Activated CD4-positive, alpha-beta memory T cell treated with anti-CD3 and anti-CD28 coated beads, Interleukin-2, amount 10 ng/mL, durations not matched to agents 7 days and 5 days (primary cell): ENCODE results near the gene TXNRD2. TPM values are rescaled to one million over a fixed set of nuclear protein-coding genes. Genes with fewer than 3 reads are reported as not detected.
"Not testable (repeated sequence)": the region's sequence is repeated elsewhere in the genome, so short reads cannot be mapped to it uniquely, and the experiment has no call there.

Experiments
- CTCF ChIA-PET: fragments of 350-600 bp; sonication (Branson Sonifier 250); formaldehyde crosslinking; loops from one replicate; lab custom pipeline; 2021; ENCODE audit warnings: antibody characterized with exemption, inconsistent platforms; lab: Charles Lee
- POLR2A ChIA-PET: fragments of 350-600 bp; sonication (Branson Sonifier 250); formaldehyde crosslinking; loops from one replicate; lab custom pipeline; 2021; ENCODE audit warnings: antibody characterized with exemption; lab: Charles Lee
- DNase-seq: peaks from one replicate; pipeline ENCODE4 v3.0.0-alpha.2; 2020
- H3K27ac Mint-ChIP-seq: one replicate; pipeline ENCODE4 v1.8.0; 2021; ENCODE audit warnings: mild to moderate bottlenecking, mixed read lengths
- H3K27me3 Mint-ChIP-seq: one replicate; pipeline ENCODE4 v1.8.0; 2021; ENCODE audit warnings: mixed read lengths
- H3K36me3 Mint-ChIP-seq: one replicate; pipeline ENCODE4 v1.8.0; 2021; ENCODE audit warnings: low read depth, mixed read lengths
- H3K4me1 Mint-ChIP-seq: one replicate; pipeline ENCODE4 v1.8.0; 2021; ENCODE audit warnings: mixed read lengths
- H3K4me3 Mint-ChIP-seq: one replicate; pipeline ENCODE4 v1.8.0; 2021; ENCODE audit warnings: mild to moderate bottlenecking, mixed read lengths
- H3K9me3 Mint-ChIP-seq: one replicate; pipeline ENCODE4 v1.8.0; 2021; ENCODE audit warnings: mixed read lengths
- total RNA-seq, 2 experiments: library from RNA; stranded (reverse); gene quantifications; one replicate each; pipeline ENCODE4 v1.2.3, GENCODE V29; 2021

Gene TXNRD2
- total RNA-seq, 2 experiments from 2014 or later, result 18.9 to 19.1 TPM

DNA sequence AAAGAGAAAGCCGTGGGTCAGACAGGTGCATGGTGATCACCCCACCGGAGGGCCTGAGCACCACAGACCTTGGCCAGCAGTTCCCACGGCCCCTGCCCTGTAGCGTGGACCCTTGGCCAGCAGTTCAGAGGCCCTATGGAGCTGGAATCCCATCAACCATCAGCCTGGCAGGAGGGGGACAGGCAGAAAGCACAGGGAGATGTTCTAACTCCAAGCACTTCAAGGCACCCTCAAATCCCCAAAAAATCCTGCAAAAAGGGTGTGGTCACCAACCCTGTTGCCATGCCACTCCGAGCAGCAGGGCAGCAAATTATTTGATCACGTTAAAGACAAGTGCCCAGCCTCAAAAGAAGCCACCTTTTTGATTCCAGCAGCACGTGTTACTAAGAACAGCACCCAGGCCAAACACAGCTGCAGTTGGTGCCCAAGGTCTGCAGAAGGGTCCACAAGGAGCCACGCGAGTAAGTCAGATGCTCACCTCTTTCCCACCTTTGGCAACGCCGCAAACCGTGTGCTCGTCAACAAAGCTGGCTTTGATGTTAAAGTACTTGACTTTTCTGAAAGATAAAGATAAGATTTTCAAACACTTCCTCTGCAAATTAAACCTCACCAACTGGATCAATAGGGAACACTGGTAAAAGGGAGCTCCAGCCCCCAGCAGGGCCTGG lies 26.2 kb downstream of the TXNRD2 start:
- Mint-ChIP-seq H3K27ac (no peak overlapping the region), H3K4me3 (no peak overlapping the region), H3K36me3 (peaks cover 6% of the 10 kb centered on the region), H3K27me3 (no peaks in the 10 kb centered on the region), H3K4me1 (no peaks in the 10 kb centered on the region), H3K9me3 (no peaks in the 10 kb centered on the region)
- ChIA-PET CTCF (interaction anchor here (2.7 kb wide), 1 partner anchor 184 kb away, joined by 10 read pairs; no protein-coding TSS in a partner anchor), POLR2A (no interaction called here)
- DNase-seq, result no peak

DNA sequence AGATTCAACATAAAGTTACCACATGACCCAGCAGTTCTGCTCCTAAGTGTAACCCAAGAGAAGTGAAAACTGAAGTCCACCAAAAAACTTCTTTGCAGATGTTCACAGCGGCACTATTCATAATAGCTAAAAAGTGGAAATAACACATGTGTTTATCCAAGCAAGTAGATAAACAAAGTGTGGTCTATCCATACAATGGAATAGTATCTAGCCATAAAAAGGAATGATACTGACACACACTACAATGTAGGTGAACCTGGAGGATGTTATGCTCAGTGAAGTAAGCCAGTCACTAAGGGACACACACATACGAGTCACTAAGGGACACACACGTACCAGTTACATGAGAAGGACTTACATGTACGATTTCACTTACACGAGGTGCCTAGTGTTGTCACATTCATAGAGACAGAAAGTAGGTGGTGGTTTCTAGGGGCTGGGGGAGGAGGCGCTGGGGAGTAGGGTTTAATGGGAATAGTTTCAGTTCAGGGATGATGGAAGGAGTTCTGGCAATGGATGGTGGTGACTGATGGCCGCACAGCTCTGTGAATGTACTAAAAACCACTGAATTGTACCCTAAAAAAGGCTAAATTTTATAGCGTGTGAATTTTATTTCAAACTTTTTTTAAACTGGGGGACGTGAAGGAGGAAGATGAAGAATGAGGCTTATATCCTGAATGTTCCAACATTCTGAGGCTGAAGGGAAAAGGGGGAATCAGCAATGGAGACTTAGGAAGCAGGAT lies 27.2 kb downstream of the TXNRD2 start:
- Mint-ChIP-seq H3K4me3 (no peak overlapping the region), H3K27ac (no peak overlapping the region)
- POLR2A ChIA-PET, result interaction anchor here (0.6 kb wide), 1 partner anchor 59 kb away, joined by 3 read pairs; no protein-coding TSS in a partner anchor

DNA sequence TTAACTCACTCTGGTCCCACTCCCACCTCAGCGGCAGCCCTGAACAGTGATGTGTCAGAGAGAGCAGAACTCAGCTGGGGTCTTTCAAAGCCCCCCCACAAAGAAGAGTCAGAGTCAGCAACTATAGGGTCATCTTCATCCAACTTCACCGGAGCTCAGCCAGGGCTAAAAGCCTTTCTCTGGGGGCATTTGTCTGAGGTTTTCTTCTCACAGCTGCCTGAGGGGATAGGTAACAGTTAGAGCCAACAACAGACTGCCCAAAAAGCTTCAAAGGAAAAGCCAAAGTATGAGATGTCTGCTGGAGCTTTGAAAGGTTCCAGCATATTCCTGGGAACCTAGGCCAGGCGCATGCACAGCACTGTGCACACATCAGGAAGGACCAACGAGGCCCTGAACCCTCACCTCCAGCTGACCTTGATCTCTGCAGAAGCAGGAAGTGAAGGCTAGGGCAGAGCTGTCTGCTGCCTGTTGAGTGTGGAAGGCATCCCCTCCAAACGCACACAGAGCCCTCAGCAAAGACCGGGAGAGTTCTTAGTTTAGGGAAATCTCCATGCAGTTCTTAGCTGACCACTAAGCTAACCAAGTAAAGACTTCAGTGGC lies 28.2 kb downstream of the TXNRD2 start:
- no peak for DNase-seq
- Mint-ChIP-seq H3K4me3 (no peak overlapping the region), H3K36me3 (peaks cover 6% of the 10 kb centered on the region), H3K4me1 (peaks cover 2% of the 10 kb centered on the region), H3K9me3 (no peaks in the 10 kb centered on the region), H3K27me3 (no peaks in the 10 kb centered on the region), H3K27ac (no peak overlapping the region)
- ChIA-PET CTCF (interaction anchor here (0.6 to 4.8 kb wide), 4 partner anchors 8 to 190 kb away, joined by 3 to 70 read pairs (median 4); partner anchors contain the start of gene GP1BB), POLR2A (interaction anchor here (0.6 kb wide), 1 partner anchor 58 kb away, joined by 3 read pairs; no protein-coding TSS in a partner anchor)

More for the DNA sequence above, 27.2 kb downstream of the TXNRD2 start:
- CTCF ChIA-PET, result interaction anchor here (1.2 to 4.8 kb wide), 4 partner anchors 16 to 191 kb away, joined by 3 to 70 read pairs (median 7); partner anchors contain the start of gene GP1BB
- Mint-ChIP-seq H3K4me1 (peaks cover 2% of the 10 kb centered on the region), H3K36me3 (peaks cover 6% of the 10 kb centered on the region), H3K9me3 (no peaks in the 10 kb centered on the region), H3K27me3 (no peaks in the 10 kb centered on the region)
- DNase-seq, result no peak

DNA sequence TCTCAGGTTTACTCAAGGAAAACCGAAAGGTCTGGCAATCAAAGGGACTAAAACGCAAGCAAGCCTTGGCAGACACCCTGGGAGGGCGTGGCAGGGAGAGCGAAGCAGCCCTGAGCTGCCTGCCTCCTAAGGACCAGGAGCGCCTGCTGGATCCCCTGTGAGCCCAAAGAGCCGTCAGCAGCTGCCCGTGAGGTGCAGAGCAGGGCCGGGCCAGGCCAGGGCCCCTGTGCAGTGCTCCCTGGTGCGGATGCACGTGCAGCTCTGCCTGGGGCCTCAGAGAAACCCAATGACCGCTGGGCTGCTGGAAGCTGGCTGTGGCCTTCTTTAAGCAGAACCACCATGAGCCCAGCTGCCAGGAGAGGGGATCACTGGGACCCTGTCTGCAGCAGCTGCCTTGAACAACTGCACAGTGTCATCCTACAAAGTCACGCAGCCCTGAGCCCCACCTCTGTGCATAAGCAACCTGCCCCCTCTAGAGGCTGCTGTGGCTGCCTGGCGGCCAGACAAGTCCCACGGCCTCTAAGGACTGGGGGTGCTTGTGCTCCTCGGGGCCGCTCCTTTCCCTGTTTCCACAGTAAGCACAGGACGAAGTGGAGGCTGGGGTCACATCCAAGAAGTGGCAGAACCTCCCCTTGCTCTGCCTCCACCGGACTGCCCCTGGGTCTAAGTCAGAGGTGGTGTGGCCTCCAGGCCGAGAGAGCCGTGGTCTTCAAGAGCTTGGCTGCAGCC lies 29.2 kb downstream of the TXNRD2 start:
- peaks cover 6% of the 10 kb centered on the region for H3K36me3 Mint-ChIP-seq
- H3K4me3 Mint-ChIP-seq, result no peak overlapping the region
- POLR2A ChIA-PET, result no interaction called here
- no peaks in the 10 kb centered on the region for H3K9me3 Mint-ChIP-seq
- no peak for DNase-seq
- H3K4me1 Mint-ChIP-seq, result peaks cover 2% of the 10 kb centered on the region
- no peak overlapping the region for H3K27ac Mint-ChIP-seq
- no peaks in the 10 kb centered on the region for H3K27me3 Mint-ChIP-seq
- CTCF ChIA-PET, result interaction anchor here (4.8 kb wide), 1 partner anchor 182 kb away, joined by 70 read pairs; no protein-coding TSS in a partner anchor

DNA sequence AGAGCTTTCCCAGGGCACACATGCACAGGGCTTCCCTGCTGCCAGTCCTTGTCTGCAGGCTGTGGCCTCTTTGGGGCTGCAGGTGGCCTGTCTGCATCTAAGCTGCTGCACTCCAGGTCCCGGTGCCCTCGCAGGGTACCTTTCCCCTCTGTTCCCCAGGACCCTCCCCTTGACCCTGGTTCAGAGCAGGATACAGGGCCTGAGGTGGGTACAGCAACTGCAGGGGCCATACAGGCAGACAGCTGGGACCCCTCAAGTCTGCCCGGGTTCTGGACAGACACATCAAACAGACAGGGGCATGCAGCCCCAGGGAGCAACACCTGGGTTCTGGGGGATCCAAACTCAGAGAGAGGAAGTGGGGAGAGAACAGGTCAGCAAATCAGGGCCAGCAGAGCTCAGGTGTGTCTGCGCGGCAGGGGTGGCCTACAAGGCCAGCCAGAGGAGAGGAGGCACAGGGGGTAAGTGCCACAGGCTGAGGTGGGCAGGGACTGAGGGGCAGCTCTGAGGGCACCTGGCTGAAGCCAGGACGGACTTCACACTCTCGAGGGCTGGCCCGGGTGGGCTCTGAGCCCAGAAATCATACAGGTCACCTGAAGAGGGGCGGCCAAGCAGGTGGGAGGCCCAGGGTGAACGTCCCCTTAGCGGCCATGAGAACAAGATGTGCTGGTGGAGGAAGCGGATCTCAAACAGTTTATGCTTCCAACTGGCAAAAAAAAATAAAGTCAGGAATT lies 29.9 kb downstream of the TXNRD2 start:
- Mint-ChIP-seq H3K9me3 (no peaks in the 10 kb centered on the region), H3K27me3 (no peaks in the 10 kb centered on the region), H3K27ac (no peak overlapping the region), H3K4me3 (no peak overlapping the region), H3K36me3 (peaks cover 6% of the 10 kb centered on the region), H3K4me1 (peaks cover 2% of the 10 kb centered on the region)
- CTCF ChIA-PET, result interaction anchor here (0.8 to 4.8 kb wide), 2 partner anchors 155 to 181 kb away, joined by 3 to 70 read pairs; no protein-coding TSS in a partner anchor
- POLR2A ChIA-PET, result interaction anchor here (2.5 kb wide), 1 partner anchor 181 kb away, joined by 12 read pairs; no protein-coding TSS in a partner anchor
- DNase-seq, result no peak

DNA sequence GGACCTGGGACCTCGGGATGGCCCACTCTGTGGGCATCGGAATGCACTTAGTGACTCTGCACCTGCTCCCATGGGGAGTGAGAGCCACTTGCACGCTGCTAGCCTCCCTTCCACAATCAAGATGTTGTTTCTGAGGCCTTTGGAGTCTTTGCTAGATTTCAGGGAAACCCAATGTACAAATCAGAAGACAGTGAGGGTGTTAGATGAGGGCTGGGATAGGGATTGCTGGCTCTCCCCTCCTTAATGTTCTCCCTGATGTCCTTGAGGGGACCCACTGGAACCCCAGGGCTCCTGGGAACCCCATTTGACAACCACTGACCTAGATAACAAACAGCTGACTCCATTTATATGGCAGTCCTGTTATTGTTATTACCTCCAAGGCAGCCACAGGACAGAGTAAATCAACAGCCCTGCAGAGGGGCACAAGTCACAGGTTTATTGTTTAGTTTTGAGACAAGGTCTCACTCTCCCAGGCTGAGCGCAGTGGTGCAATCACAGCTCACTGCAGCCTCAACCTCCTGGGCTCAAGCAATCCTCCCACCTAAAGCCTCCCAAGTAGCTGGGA lies 31.4 kb downstream of the TXNRD2 start:
- peaks cover 6% of the 10 kb centered on the region for H3K36me3 Mint-ChIP-seq
- POLR2A ChIA-PET, result interaction anchor here (2.5 kb wide), 1 partner anchor 179 kb away, joined by 12 read pairs; no protein-coding TSS in a partner anchor

DNA sequence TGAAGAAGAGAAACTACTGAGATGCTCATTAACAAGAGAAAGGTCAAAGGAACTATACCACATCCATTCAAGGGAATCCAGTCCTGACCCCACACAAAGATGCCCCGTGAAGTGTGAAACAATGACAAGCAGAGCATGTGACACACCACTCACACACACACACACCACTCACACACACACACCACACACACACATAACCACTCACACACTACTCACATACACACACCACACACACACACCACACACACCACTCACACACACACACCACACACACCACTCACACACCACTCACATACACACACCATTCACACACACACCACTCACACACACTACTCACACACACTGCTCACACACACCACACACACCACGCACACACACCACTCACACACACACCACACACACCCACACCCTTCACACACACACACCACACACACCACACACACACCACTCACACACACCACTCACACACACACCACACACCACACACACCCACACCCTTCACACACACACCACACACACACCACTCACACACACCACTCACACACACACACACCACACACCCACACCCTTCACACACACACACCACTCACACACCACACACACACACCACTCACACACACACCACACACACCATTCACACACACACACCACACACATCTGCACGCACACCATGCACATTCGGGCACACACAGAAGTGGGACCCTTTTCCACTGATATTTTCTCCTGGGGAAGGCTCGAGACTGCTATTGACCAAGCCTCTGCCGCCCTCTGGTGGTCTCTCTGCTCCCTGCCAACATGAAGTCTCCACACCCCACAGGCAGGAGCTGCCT lies 32.1 kb downstream of the TXNRD2 start:
- H3K4me3 Mint-ChIP-seq, result no peak overlapping the region
- peak overlapping the region; percentile 21 for H3K27ac Mint-ChIP-seq
- ChIA-PET POLR2A (interaction anchor here (2.5 kb wide), 1 partner anchor 178 kb away, joined by 12 read pairs; no protein-coding TSS in a partner anchor), CTCF (interaction anchor here (0.6 to 4.8 kb wide), 17 partner anchors 9 to 280 kb away, joined by 3 to 70 read pairs (median 3); no protein-coding TSS in a partner anchor)
- no peaks in the 10 kb centered on the region for H3K9me3 Mint-ChIP-seq
- peak; percentile 86 for DNase-seq
- H3K4me1 Mint-ChIP-seq, result peaks cover 2% of the 10 kb centered on the region
- peaks cover 2% of the 10 kb centered on the region for H3K36me3 Mint-ChIP-seq
- H3K27me3 Mint-ChIP-seq, result no peaks in the 10 kb centered on the region

More for the DNA sequence above, 31.4 kb downstream of the TXNRD2 start:
- no peak overlapping the region for H3K4me3 Mint-ChIP-seq
- no peak overlapping the region for H3K27ac Mint-ChIP-seq
- CTCF ChIA-PET, result interaction anchor here (0.6 to 4.8 kb wide), 17 partner anchors 9 to 279 kb away, joined by 3 to 70 read pairs (median 3); no protein-coding TSS in a partner anchor
- H3K27me3 Mint-ChIP-seq, result no peaks in the 10 kb centered on the region
- H3K4me1 Mint-ChIP-seq, result peaks cover 2% of the 10 kb centered on the region
- H3K9me3 Mint-ChIP-seq, result no peaks in the 10 kb centered on the region
- DNase-seq, result no peak

DNA sequence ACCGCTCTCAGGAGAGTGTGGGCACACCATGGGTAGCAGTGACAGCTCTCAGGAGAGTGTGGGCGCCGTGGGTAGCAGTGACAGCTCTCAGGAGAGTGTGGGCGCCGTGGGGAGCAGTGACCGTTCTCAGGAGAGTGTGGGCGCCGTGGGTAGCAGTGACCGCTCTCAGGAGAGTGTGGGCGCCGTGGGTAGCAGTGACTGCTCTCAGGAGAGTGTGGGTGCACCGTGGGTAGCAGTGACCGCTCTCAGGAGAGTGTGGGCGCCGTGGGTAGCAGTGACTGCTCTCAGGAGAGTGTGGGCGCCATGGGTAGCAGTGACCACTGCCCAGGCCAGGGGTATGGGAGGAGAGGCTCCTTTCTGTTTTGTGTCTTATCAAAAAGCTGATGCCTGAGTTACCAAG lies 33.7 kb downstream of the TXNRD2 start:
- H3K36me3 Mint-ChIP-seq, CTCF ChIA-PET, H3K4me3 Mint-ChIP-seq, POLR2A ChIA-PET, DNase-seq, H3K9me3 Mint-ChIP-seq, H3K27ac Mint-ChIP-seq, H3K27me3 Mint-ChIP-seq, H3K4me1 Mint-ChIP-seq: not testable (repeated sequence)

DNA sequence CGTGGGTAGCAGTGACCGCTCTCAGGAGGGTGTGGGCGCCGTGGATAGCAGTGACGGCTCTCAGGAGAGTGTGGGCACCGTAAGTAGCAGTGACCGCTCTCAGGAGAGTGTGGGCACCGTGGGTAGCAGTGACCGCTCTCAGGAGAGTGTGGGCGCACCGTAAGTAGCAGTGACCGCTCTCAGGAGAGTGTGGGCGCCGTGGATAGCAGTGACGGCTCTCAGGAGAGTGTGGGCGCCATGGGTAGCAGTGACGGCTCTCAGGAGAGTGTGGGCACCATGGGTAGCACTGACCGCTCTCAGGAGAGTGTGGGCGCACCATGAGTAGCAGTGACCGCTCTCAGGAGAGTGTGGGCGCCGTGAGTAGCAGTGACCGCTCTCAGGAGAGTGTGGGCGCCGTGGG lies 34.8 kb downstream of the TXNRD2 start:
- CTCF ChIA-PET, result not testable (repeated sequence)

DNA sequence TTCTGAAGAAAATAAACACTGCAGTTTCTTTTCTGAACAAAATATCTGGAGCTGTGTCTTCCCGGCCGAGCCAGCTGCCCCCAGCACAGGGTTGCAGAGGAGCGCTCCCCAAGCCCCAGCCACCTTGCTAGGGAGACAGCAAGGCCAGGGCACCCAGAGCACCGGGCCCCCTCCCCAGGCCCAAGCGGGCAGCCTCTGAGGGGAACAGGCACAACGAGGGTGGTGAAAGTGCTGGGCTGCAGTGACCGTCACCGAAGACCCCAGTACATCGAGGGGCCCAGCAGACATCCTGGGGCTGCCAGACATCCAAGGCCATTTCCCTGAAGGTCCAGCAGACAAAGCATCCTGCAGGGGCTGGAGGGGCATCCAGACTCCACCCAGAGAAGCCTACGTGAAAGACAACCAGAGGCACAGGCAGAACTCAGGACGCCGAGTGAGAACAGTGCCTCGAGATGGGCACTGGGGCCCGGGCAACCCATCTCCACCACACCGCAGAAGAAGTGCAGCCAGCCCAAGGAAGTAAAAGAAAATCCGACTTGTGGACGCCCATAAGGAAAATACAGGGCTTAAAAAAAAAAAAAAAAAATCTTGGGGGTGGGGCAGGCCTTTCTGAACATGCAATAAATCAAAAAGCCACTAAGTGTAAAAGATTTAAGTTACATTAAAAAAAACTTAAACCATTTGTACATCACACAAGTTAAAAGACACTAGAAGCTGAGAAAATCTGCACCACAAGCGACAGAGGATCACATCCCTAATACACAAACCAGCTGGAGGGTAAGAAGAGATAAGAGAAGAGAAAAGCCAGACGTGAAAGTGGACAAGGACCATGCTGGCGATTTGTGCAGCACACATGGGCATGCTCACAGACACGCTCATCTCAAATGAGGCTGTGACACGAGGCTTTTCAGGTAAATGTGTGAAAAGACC lies 36.0 kb downstream of the TXNRD2 start:
- DNase-seq, result no peak
- H3K27ac Mint-ChIP-seq, result no peak overlapping the region
- no peak overlapping the region for H3K4me3 Mint-ChIP-seq
- no peaks in the 10 kb centered on the region for H3K27me3 Mint-ChIP-seq
- no peaks in the 10 kb centered on the region for H3K9me3 Mint-ChIP-seq
- H3K4me1 Mint-ChIP-seq, result peaks cover 2% of the 10 kb centered on the region
- ChIA-PET CTCF (interaction anchor here (0.9 to 1.0 kb wide), 2 partner anchors 175 to 226 kb away, joined by 3 read pairs; no protein-coding TSS in a partner anchor), POLR2A (interaction anchor here (1.1 to 1.2 kb wide), 2 partner anchors 13 to 175 kb away, joined by 3 read pairs; no protein-coding TSS in a partner anchor)
- H3K36me3 Mint-ChIP-seq, result no peaks in the 10 kb centered on the region

More for the DNA sequence above, 34.8 kb downstream of the TXNRD2 start:
- H3K4me1 Mint-ChIP-seq, DNase-seq, H3K4me3 Mint-ChIP-seq, H3K9me3 Mint-ChIP-seq, POLR2A ChIA-PET, H3K27ac Mint-ChIP-seq, H3K36me3 Mint-ChIP-seq, H3K27me3 Mint-ChIP-seq: not testable (repeated sequence)
